B cell (primary cell): ENCODE results near the gene MAD1L1. TPM values are rescaled to one million over a fixed set of nuclear protein-coding genes. Genes with fewer than 3 reads are reported as not detected.

Source experiments
- ATAC-seq: fragments of 200-7000 bp; cut with Tn5 transposase; one replicate; pipeline ENCODE4 v1.10.0; 2021; ENCODE audit warnings: low read depth, mild to moderate bottlenecking, moderate number of reproducible peaks, moderate library complexity
- CTCF ChIA-PET: fragments of 350-600 bp; sonication (Branson Sonifier 250); formaldehyde crosslinking; loops from one replicate; lab custom pipeline; 2021; ENCODE audit warnings: antibody characterized with exemption, inconsistent platforms; lab: Charles Lee
- POLR2A ChIA-PET: fragments of 350-600 bp; sonication (Branson Sonifier 250); formaldehyde crosslinking; loops from one replicate; lab custom pipeline; 2021; ENCODE audit warnings: antibody characterized with exemption; lab: Charles Lee
- DNase-seq: peaks from one replicate; pipeline ENCODE4 v3.0.0; 2013
- H2AFZ ChIP-seq: 2 replicates; pipeline ENCODE4 v1.6.1; 2012; ENCODE audit warnings: mild to moderate bottlenecking, low read depth, low read length; ENCODE audit not compliant: insufficient read depth, poor library complexity, severe bottlenecking
- H3K27ac ChIP-seq, 2 donors: 1 replicate in 1 of 2; 2 replicates in 1 of 2; pipeline ENCODE4 v1.5.1; 2012 to 2013; ENCODE audit warnings: low read length in 2 of 2, mild to moderate bottlenecking in 2 of 2, moderate library complexity in 1 of 2
- H3K27me3 ChIP-seq, 4 experiments: fragments of 200-600 bp in 1 of 4; sonication (generic) in 1 of 4; replicated peaks in 1 of 4; 1 replicate in 2 of 4; 2 replicates in 2 of 4; pipeline versions ENCODE4 v1.6.1 to v1.7.0; 2013 to 2016; ENCODE audit warnings: low read length in 3 of 4, mild to moderate bottlenecking in 2 of 4, mixed read lengths in 1 of 4, moderate library complexity in 1 of 4; ENCODE audit not compliant: insufficient read depth in 4 of 4, control insufficient read depth in 3 of 4; ENCODE audit errors: control extremely low read depth in 1 of 4
- H3K36me3 ChIP-seq, 2 experiments: replicated peaks in 1 of 2; 1 replicate in 1 of 2; 2 replicates in 1 of 2; pipeline versions ENCODE4 v1.6.1 to v1.7.1; 2013; ENCODE audit warnings: low read length in 1 of 2; ENCODE audit not compliant: insufficient read depth in 2 of 2, control insufficient read depth in 1 of 2; ENCODE audit errors: control extremely low read depth in 1 of 2, extremely low read depth in 1 of 2
- H3K4me1 ChIP-seq, 2 donors: fragments of 200-600 bp in 1 of 2; sonication (generic) in 1 of 2; 1 replicate in 1 of 2; 2 replicates in 1 of 2; pipeline versions ENCODE4 v1.5.1 to v1.6.1; 2013 to 2017; ENCODE audit warnings: low read length in 2 of 2; ENCODE audit not compliant: control insufficient read depth in 2 of 2, insufficient read depth in 2 of 2
- H3K4me2 ChIP-seq: replicated peaks from 2 replicates; pipeline ENCODE3; 2012; ENCODE audit warnings: mild to moderate bottlenecking, low read depth, low read length; ENCODE audit not compliant: poor library complexity, severe bottlenecking
- H3K4me3 ChIP-seq, 5 experiments: fragments of 200-600 bp in 1 of 5; sonication (generic) in 1 of 5; 1 replicate in 3 of 5; 2 replicates in 2 of 5; pipeline versions ENCODE4 v1.5.1 to v1.7.0; 2011 to 2016; ENCODE audit warnings: low read length in 4 of 5, mild to moderate bottlenecking in 4 of 5, low read depth in 2 of 5, control low read depth in 1 of 5, moderate library complexity in 1 of 5; ENCODE audit not compliant: insufficient read depth in 1 of 5; ENCODE audit errors: control extremely low read depth in 1 of 5, extremely low read depth in 1 of 5
- H3K79me2 ChIP-seq: fragments of 200-600 bp; sonication (generic); one replicate; pipeline ENCODE4 v1.6.0; 2016; ENCODE audit warnings: low read length; ENCODE audit not compliant: control insufficient read depth, insufficient read depth
- H3K9ac ChIP-seq: fragments of 200-600 bp; sonication (generic); 2 replicates; pipeline ENCODE4 v1.6.1; 2017; ENCODE audit warnings: mild to moderate bottlenecking, low read length, moderate library complexity
- H3K9me3 ChIP-seq, 3 donors: one replicate each; pipeline versions ENCODE4 v1.6.1 to v1.7.1; 2013; ENCODE audit warnings: low read length in 2 of 3; ENCODE audit not compliant: control insufficient read depth in 2 of 3, insufficient read depth in 1 of 3; ENCODE audit errors: control extremely low read depth in 1 of 3
- H4K20me1 ChIP-seq: 2 replicates; pipeline ENCODE4 v1.6.0; 2012; ENCODE audit warnings: mild to moderate bottlenecking, low read length; ENCODE audit not compliant: insufficient read depth, control insufficient read depth, poor library complexity, severe bottlenecking
- H3K27ac Mint-ChIP-seq: one replicate; pipeline ENCODE4 v1.8.0; 2021; ENCODE audit warnings: mixed read lengths
- H3K27me3 Mint-ChIP-seq: one replicate; pipeline ENCODE4 v1.8.0; 2021; ENCODE audit warnings: mixed read lengths
- H3K4me1 Mint-ChIP-seq: one replicate; pipeline ENCODE4 v1.8.0; 2021; ENCODE audit warnings: mixed read lengths
- H3K4me3 Mint-ChIP-seq: one replicate; pipeline ENCODE4 v1.8.0; 2021; ENCODE audit warnings: mixed read lengths
- H3K9me3 Mint-ChIP-seq: one replicate; pipeline ENCODE4 v1.8.0; 2022; ENCODE audit warnings: mixed read lengths; ENCODE audit not compliant: insufficient read depth
- CTCF ChIP-seq: fragments of 200-600 bp; IDR thresholded peaks from one replicate; pipeline ENCODE4 v1.8.0; 2022; ENCODE audit warnings: antibody characterized with exemption, mild to moderate bottlenecking
- EZH2 ChIP-seq: IDR thresholded peaks from 2 replicates; pipeline ENCODE4 v1.6.1; 2012; ENCODE audit warnings: borderline replicate concordance, low read depth, mild to moderate bottlenecking, moderate library complexity, low read length; ENCODE audit not compliant: insufficient read depth, poor library complexity, severe bottlenecking
- WGBS: methylation state at CpG from one replicate; pipeline ENCODE4 v1.1.5; 2013; ENCODE audit warnings: missing lambda C conversion rate; ENCODE audit not compliant: insufficient coverage; 5-methylcytosine and 5-hydroxymethylcytosine counted together
- intact Hi-C: fragments of 100-400 bp; cut with micrococcal nuclease; formaldehyde crosslinking; loops from one replicate; pipeline ENCODE4 v1.10.0; 2022
- polyA plus RNA-seq: library from polyadenylated mRNA; depleted of rRNA; stranded (reverse); fragments of >200 nt; gene quantifications from 2 replicates; pipeline ENCODE4 v1.2.3, GENCODE V29; 2012
- total RNA-seq, 2 donors: library from RNA; stranded (reverse); fragments of 120-200 nt in 1 of 2; gene quantifications; 1 replicate in 1 of 2; 2 replicates in 1 of 2; pipeline versions ENCODE4 v1.2.3 to v1.2.4, GENCODE V29; 2013 to 2022

Gene MAD1L1
- total and polyA plus RNA-seq, 2 donors (not counting 1 experiment from before 2014, with no cell fraction given) = 86.7 to 110 TPM

DNA sequence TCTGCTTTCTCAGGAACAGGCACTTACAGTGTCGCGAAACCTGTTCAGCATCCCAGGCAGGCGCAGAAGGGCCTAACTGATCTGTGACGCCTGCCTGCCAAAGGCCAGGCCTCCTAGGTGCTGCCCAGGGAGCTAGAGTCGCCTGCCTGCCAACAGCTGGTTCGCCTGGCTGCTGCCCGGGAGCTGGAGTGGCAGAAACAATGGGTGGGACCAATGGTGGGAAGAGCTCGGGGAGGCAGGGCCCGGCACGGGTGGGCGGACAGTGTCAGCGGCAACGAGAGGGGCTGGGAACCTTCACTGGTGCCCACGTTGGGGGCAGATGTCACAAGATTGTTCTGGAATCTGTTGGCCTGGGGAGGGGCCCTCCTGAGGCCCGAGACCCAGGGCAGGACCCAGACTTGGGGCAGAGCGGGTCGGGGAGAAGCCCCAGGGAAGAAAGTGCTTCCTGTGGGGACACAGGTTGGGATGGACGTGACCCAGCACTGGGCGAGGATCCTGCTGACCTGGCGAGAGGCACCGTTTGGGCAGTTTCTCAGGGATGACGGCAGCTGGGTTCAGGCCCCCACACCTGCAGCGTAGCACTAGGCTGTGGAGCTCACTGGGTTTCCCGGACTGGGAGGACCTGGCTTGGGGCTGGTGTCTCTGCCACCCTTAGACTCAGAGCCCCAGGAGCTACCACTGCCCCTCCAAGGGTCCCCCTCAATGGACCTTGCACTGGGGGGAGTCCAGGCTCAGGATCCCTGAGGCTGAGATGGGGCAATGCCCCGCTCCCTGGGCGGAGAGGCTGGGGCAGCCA lies 380.8 kb downstream of the MAD1L1 start:
- no peaks in the 10 kb centered on the region for H3K4me1 ChIP-seq
- 97% methylated on average over 26 of the region's 26 CpGs for WGBS
- no peak overlapping the region for H3K9ac ChIP-seq
- ATAC-seq = no peak
- H3K4me1 Mint-ChIP-seq = no peaks in the 10 kb centered on the region
- POLR2A ChIA-PET = no interaction called here
- no peak overlapping the region for H3K4me3 Mint-ChIP-seq
- no peaks in the 10 kb centered on the region for H3K9me3 Mint-ChIP-seq
- H2AFZ ChIP-seq = no peak overlapping the region
- peaks cover 0 to 8% (median 0%) of the 10 kb centered on the region in 3 donors for H3K9me3 ChIP-seq
- H3K27me3 ChIP-seq = no peaks in the 10 kb centered on the region
- intact Hi-C loops = no loop called here
- no peaks in the 10 kb centered on the region for H3K27me3 Mint-ChIP-seq
- no peak overlapping the region for H3K4me3 ChIP-seq
- no peak for TF ChIP-seq CTCF
- no peak for TF ChIP-seq EZH2
- H3K4me2 ChIP-seq = no peak overlapping the region
- no peak overlapping the region for H3K27ac Mint-ChIP-seq
- CTCF ChIA-PET = no interaction called here
- peaks cover 0 to 6% of the 10 kb centered on the region in 2 experiments for H3K36me3 ChIP-seq
- no peak for DNase-seq
- H4K20me1 ChIP-seq = peaks cover 67% of the 10 kb centered on the region
- no peak overlapping the region for H3K27ac ChIP-seq
- peaks cover 14% of the 10 kb centered on the region for H3K79me2 ChIP-seq

DNA sequence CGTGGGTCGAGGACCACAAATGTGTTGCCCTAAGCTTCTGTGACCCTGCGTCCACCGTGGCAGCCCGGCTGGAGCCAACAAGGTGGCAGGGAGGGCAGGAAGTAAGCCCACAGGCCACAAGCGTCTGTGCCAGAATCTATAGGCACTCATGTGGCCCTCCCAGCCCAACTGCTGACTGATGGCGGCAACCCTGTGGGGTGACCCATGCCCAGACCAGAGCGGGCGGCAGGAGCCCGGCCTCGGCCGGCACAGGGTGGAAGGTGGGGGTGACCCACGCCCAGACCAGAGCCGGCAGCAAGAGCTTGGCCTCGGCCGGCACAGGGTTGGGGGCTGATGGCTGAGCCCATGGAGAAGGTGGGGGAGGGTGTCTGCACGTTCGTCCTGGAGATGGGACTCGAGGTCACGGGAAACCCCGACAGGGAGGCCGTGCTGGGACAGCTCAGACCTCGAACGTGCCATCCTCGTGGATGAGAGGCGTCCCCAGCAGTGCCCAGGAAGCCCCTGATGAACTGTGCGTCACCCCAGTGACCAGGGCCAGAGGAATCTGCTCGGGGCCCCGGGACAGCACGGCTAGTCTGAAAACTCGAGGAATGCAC lies 381.7 kb downstream of the MAD1L1 start:
- Histone ChIP-seq H3K27me3 (no peaks in the 10 kb centered on the region), H3K36me3 (peaks cover 0 to 7% of the 10 kb centered on the region in 2 experiments), H3K79me2 (peaks cover 13% of the 10 kb centered on the region), H3K4me2 (no peak overlapping the region), H3K4me1 (no peaks in the 10 kb centered on the region), H3K9me3 (peaks cover 0 to 4% (median 0%) of the 10 kb centered on the region in 3 donors), H3K9ac (no peak overlapping the region), H4K20me1 (peaks cover 71% of the 10 kb centered on the region), H3K4me3 (no peak overlapping the region), H3K27ac (no peak overlapping the region), H2AFZ (no peak overlapping the region)
- Mint-ChIP-seq H3K9me3 (no peaks in the 10 kb centered on the region), H3K4me1 (peaks cover 2% of the 10 kb centered on the region), H3K27me3 (no peaks in the 10 kb centered on the region), H3K27ac (no peak overlapping the region), H3K4me3 (no peak overlapping the region)
- WGBS = 92% methylated on average over 30 of the region's 31 CpGs
- ChIA-PET CTCF (no interaction called here), POLR2A (no interaction called here)
- intact Hi-C loops = no loop called here
- no peak for DNase-seq
- TF ChIP-seq EZH2 (no peak), CTCF (no peak)
- no peak for ATAC-seq
